Endothelial cell (in vitro differentiated cells): ENCODE measurements around the gene GFOD1. TPM values are rescaled to one million over a fixed set of nuclear protein-coding genes. Genes with fewer than 3 reads are reported as not detected.

Experiments used
- DNase-seq: peaks from one replicate; pipeline ENCODE4 v3.0.0; 2021; ENCODE audit warnings: low spot score
- H3K27ac Mint-ChIP-seq: one replicate; pipeline ENCODE4 v1.8.0; 2021; ENCODE audit warnings: mixed read lengths, inconsistent platforms; ENCODE audit not compliant: unreplicated experiment
- H3K27me3 Mint-ChIP-seq: one replicate; pipeline ENCODE4 v1.8.0; 2021; ENCODE audit warnings: mild to moderate bottlenecking, moderate library complexity, mixed read lengths, inconsistent platforms; ENCODE audit not compliant: unreplicated experiment
- H3K36me3 Mint-ChIP-seq: one replicate; pipeline ENCODE4 v1.8.0; 2021; ENCODE audit warnings: mild to moderate bottlenecking, low read depth, mixed read lengths, inconsistent platforms; ENCODE audit not compliant: unreplicated experiment
- H3K4me1 Mint-ChIP-seq: one replicate; pipeline ENCODE4 v1.8.0; 2021; ENCODE audit warnings: mild to moderate bottlenecking, mixed read lengths, inconsistent platforms; ENCODE audit not compliant: unreplicated experiment
- H3K4me3 Mint-ChIP-seq: one replicate; pipeline ENCODE4 v1.8.0; 2021; ENCODE audit warnings: mild to moderate bottlenecking, mixed read lengths, inconsistent platforms; ENCODE audit not compliant: unreplicated experiment
- H3K9me3 Mint-ChIP-seq: one replicate; pipeline ENCODE4 v1.8.0; 2021; ENCODE audit warnings: mixed read lengths, inconsistent platforms; ENCODE audit not compliant: unreplicated experiment
- total RNA-seq: library from RNA; stranded (reverse); fragmentation: NEBNext Ultra II Directional; extraction: Animal tissue kit (Norgen Biotek cat#: 25700); gene quantifications from one replicate; pipeline ENCODE4 v1.2.1, GENCODE V29; 2021; ENCODE audit not compliant: unreplicated experiment
- TF ChIP-seq, protein P1 (sequence below): fragments of 200-600 bp; sonication (generic); IDR thresholded peaks from one replicate; pipeline ENCODE4 v1.5.0; 2021; ENCODE audit warnings: antibody characterized with exemption; ENCODE audit not compliant: unreplicated experiment

The GFOD1 gene
- total RNA-seq, 1 donor from 2014 or later = 47.6 TPM

DNA sequence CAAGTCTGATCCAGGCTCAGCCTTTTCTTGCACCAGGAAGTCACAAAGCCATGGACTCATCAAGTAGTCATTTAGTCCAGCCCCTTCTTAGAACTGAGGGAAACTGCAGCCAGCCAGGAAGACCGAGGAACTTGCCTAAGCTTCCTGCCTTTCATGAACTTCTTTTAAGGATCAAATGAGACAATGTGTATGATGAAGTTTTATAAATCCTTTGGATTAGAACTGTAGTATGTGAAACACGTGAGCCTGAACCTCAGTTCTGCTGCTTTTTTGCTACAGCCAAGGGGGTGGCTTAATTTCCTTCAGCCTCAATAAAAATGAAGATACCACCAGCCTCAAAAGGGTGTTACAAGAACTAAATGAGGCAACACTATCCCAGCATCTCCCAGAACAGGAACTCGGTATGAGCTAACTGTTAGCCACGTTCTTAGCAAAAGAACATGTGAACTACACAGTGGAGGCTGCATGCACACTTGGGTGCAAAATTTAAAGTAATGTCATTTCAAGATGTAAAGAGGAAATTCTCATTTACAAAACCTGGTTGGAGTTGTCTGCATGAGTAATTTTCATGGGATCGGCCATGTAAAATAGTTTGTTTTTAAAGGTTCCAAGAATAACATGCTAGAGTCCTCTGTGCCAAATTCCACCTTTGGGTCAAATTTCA lies 83.0 kb downstream of the GFOD1 start:
- DNase-seq = no peak
- Mint-ChIP-seq H3K4me1 (peaks cover 67% of the 10 kb centered on the region), H3K36me3 (peaks cover 8% of the 10 kb centered on the region), H3K27me3 (peaks cover 4% of the 10 kb centered on the region), H3K9me3 (no peaks in the 10 kb centered on the region), H3K4me3 (no peak overlapping the region), H3K27ac (peak overlapping the region; percentile 86)
- TF ChIP-seq, protein P1, sequence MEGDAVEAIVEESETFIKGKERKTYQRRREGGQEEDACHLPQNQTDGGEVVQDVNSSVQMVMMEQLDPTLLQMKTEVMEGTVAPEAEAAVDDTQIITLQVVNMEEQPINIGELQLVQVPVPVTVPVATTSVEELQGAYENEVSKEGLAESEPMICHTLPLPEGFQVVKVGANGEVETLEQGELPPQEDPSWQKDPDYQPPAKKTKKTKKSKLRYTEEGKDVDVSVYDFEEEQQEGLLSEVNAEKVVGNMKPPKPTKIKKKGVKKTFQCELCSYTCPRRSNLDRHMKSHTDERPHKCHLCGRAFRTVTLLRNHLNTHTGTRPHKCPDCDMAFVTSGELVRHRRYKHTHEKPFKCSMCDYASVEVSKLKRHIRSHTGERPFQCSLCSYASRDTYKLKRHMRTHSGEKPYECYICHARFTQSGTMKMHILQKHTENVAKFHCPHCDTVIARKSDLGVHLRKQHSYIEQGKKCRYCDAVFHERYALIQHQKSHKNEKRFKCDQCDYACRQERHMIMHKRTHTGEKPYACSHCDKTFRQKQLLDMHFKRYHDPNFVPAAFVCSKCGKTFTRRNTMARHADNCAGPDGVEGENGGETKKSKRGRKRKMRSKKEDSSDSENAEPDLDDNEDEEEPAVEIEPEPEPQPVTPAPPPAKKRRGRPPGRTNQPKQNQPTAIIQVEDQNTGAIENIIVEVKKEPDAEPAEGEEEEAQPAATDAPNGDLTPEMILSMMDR = no peak

DNA sequence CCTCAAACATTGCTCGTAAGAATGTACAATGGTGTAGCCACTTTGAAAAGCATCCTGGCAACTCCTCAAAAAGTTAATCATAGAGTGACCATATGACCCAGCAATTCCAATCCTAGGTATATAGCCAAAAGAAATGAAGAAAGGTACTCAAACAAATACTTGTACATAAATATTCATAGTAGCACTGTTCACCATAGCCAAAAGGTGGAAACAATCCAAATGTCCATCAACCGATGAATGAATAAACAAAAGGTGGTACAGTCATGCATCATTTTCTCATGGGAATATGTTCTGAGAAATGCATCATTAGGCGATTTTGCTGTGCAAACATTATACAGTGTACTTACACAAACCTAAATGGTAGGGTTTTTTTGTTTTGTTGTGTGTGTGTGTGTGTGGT lies 84.7 kb downstream of the GFOD1 start:
- TF ChIP-seq, protein P1 = no peak
- peaks cover 4% of the 10 kb centered on the region for H3K36me3 Mint-ChIP-seq
- no peak overlapping the region for H3K4me3 Mint-ChIP-seq
- peaks cover 5% of the 10 kb centered on the region for H3K27me3 Mint-ChIP-seq
- H3K27ac Mint-ChIP-seq = no peak overlapping the region
- DNase-seq = no peak
- H3K9me3 Mint-ChIP-seq = no peaks in the 10 kb centered on the region
- H3K4me1 Mint-ChIP-seq = peaks cover 69% of the 10 kb centered on the region

DNA sequence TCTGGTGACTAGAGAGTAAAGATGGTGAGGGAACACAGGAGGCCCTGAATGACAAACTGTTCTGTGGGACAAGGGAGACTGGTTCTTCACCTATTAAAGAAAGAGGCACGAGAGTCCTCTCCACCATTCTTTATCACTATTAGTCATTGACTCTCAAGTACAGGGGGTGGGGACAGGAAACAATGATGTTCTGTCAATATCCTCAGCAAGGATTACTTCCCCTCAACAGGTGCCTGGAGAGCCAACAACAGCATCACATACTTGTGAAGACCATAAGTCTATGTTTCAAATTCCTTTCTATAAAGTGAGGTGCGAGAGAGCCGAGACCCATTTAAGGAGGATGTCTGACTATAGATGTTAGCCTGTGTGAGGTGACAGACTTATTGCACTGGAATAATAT lies 86.6 kb downstream of the GFOD1 start:
- Mint-ChIP-seq H3K27ac (no peak overlapping the region), H3K27me3 (peaks cover 5% of the 10 kb centered on the region), H3K36me3 (no peaks in the 10 kb centered on the region), H3K4me1 (peaks cover 70% of the 10 kb centered on the region), H3K9me3 (no peaks in the 10 kb centered on the region), H3K4me3 (peak overlapping the region; percentile 47)
- no peak for DNase-seq
- TF ChIP-seq, protein P1 = no peak

DNA sequence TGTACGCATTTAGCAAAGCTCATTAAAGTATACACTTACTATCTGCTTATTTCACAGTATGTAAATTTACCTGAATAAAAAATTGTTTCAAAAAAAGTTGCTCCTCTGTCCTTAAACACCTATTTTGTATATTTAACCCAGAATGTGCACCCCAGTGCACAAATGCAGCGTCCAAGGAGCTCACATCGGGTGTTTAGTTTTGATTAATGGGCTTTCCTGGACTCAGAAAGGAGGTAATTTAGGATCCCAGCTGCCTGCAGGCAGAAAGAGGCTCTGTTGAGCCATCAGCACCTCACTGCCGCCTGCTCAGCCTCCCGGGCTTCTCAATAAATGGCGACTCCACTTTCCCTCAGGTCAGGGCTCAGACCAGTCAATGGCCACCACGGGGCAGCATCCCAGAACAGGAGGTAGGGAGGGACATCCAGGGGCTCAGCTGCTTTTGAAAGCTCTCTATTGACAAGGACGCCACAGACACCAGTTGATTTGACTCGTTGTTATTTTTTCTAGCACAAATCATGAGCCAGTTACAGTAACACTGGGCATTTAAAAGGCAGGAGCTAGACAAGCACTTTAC lies 88.9 kb downstream of the GFOD1 start:
- TF ChIP-seq, protein P1 = no peak
- Mint-ChIP-seq H3K4me1 (peaks cover 58% of the 10 kb centered on the region), H3K27me3 (peaks cover 5% of the 10 kb centered on the region), H3K36me3 (no peaks in the 10 kb centered on the region), H3K9me3 (no peaks in the 10 kb centered on the region), H3K27ac (no peak overlapping the region), H3K4me3 (no peak overlapping the region)
- DNase-seq = no peak

DNA sequence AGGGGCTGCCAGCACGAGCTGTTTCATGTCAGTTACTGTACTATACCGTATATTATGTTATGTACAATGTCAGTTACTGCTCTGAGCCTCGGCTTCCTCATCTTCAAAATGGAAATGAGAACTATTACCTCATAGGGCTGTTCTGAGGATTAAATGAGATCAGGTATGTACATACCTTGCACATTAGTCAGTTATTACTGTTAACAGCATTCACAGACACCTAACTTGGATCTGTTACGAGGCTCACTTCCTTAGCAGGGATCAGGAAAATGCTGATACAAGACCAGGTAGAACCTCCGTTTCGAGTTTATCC lies 89.4 kb downstream of the GFOD1 start:
- Mint-ChIP-seq H3K9me3 (no peaks in the 10 kb centered on the region), H3K4me1 (peaks cover 58% of the 10 kb centered on the region), H3K4me3 (no peak overlapping the region), H3K36me3 (no peaks in the 10 kb centered on the region), H3K27ac (no peak overlapping the region), H3K27me3 (peaks cover 5% of the 10 kb centered on the region)
- TF ChIP-seq, protein P1 = no peak
- DNase-seq = no peak
